Ectodermal cell (in vitro differentiated cells): Measurements from ENCODE around the gene FREM2.

Experiments
- H3K27ac ChIP-seq: 2 replicates; pipeline ENCODE4 v1.7.0; 2013; ENCODE audit warnings: mild to moderate bottlenecking, low read depth, low read length; ENCODE audit not compliant: insufficient read depth, poor library complexity, severe bottlenecking
- H3K27me3 ChIP-seq: 2 replicates; pipeline ENCODE4 v1.7.0; 2013; ENCODE audit warnings: mild to moderate bottlenecking, low read length; ENCODE audit not compliant: insufficient read depth, control insufficient read depth, poor library complexity, severe bottlenecking
- H3K36me3 ChIP-seq: one replicate; pipeline ENCODE4 v1.7.0; 2013; ENCODE audit warnings: low read length; ENCODE audit not compliant: control insufficient read depth, insufficient read depth
- H3K4me1 ChIP-seq: one replicate; pipeline ENCODE4 v1.7.0; 2013; ENCODE audit warnings: low read length; ENCODE audit not compliant: control insufficient read depth, insufficient read depth
- H3K4me3 ChIP-seq: 2 replicates; pipeline ENCODE4 v1.7.0; 2013; ENCODE audit warnings: low read depth, low read length, control low read depth; ENCODE audit not compliant: insufficient read depth
- H3K9me3 ChIP-seq: 2 replicates; pipeline ENCODE4 v1.7.0; 2013; ENCODE audit warnings: mild to moderate bottlenecking, low read length, moderate library complexity; ENCODE audit not compliant: control insufficient read depth
- WGBS, 2 experiments: methylation state at CpG; one replicate each; pipeline ENCODE4 v1.1.7; 2013; ENCODE audit warnings: missing lambda C conversion rate in 2 of 2; 5-methylcytosine and 5-hydroxymethylcytosine counted together

FREM2 gene

DNA sequence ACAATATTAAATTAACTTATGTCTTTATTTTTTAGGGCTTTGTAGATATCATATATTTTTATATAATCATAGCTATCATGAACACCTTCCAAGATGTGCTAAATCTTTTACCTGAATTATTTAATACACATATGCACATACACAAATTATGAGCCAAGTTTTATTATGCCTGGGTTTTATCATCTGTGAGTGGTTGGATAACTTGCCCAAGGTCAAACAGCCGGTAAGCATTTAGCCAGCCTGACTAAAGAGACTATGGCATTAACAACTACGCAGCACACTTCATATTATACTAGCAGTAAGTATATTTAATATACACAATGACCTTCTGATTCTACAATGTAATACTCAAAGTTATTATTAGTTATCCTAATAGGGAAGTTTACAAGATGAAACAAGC is 132.7 kb downstream of the FREM2 start:
- Histone ChIP-seq H3K4me3 (no peak overlapping the region), H3K9me3 (no peaks in the 10 kb centered on the region), H3K27ac (no peak overlapping the region), H3K27me3 (no peaks in the 10 kb centered on the region), H3K4me1 (no peaks in the 10 kb centered on the region), H3K36me3 (no peaks in the 10 kb centered on the region)
- WGBS, 2 experiments = 80 to 100% methylated on average over 1 of the region's 2 CpGs

DNA sequence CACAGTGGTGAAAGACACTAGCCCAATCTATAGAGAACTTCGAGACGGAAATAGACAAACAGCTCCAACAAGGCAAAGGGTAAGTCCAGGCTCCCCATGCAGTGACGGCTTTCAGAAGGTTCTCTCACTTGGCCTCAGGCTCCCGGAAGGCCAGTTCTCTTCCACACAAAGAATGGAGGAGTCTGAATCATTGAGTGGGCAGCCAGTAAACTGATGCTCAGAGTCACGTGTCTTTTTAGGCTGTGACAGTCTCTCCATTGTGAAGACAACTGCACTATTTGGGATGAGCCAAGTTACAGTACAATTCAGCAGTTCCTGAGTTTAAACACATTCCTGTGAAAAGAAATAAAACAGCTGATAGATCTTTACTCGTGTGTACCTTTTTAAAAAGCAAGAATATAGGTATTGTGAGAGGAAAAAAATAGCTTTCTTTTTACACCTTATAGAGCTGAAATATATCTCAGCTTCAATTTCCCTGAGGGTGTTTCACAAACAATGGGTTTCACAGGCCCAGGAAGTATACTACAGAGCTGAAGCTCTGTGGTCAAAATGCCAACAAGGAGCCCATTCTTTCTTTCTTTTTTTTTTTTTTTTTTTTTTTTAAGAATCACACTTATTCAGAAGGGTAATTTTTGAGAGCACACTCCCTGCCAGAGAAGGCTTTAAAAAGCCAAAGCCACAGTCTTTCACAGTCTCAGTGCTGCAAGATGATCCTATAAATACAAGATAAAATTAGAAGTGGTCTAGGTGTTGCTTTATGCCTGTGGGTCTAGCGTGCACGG is 135.1 kb downstream of the FREM2 start:
- Histone ChIP-seq H3K36me3 (no peaks in the 10 kb centered on the region), H3K9me3 (no peaks in the 10 kb centered on the region), H3K27ac (peak overlapping the region; percentile 78), H3K4me3 (no peak overlapping the region), H3K4me1 (no peaks in the 10 kb centered on the region), H3K27me3 (no peaks in the 10 kb centered on the region)
- 77 to 82% methylated on average over 7 of the region's 8 CpGs for WGBS, 2 experiments

DNA sequence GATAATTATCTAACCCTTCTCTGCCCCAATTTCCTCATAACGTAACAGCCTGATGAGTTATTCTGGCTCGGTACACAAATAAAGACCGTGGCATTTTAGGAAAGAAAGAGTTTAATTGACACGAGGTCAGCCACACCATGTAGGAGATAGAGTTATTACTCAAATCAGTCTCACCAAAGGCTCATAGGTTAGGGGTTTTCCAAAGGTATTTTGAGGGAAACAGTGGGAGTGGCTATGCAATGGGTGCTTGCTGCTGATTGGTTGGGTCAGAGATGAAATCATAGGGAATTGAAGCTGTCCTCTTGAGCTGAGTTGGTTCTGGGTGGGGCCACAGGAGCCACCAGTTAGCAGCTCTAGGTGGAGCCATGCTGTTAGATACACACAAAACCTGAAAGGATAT is 137.5 kb downstream of the FREM2 start:
- 95 to 98% methylated on average over 4 of the region's 4 CpGs for WGBS, 2 experiments
- Histone ChIP-seq H3K27ac (no peak overlapping the region), H3K36me3 (no peaks in the 10 kb centered on the region), H3K27me3 (no peaks in the 10 kb centered on the region), H3K4me3 (no peak overlapping the region), H3K4me1 (no peaks in the 10 kb centered on the region), H3K9me3 (no peaks in the 10 kb centered on the region)

DNA sequence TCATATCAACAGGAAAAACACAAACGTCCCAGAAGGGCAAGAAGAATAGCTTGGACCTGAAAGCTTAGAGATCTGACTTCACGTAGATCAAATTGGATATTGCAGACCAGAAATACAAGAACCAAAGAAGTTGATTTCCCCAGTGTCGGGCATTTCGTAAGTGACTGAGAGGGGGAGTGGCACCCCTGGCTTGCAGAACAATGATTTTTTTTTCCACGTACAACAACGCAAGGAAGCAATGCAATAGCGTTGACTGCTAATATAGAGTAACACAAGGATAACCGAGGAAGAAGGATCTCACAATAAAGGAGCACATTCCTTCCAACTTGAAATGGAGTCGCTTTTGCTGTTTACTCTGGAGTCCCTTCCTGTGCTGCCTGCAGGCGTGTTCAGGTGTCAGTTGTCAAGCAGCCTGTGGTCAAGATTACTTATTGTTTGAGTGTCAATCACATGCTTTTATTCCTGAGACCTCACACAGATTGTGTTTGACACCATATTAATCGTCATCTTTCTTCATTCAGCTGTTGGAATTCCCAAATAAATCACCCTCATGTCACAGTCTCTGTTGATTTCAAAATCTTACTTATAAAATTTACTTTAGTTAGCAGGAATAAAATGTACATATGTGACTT is 139.4 kb downstream of the FREM2 start:
- 65 to 70% methylated on average over 11 of the region's 11 CpGs for WGBS, 2 experiments
- Histone ChIP-seq H3K4me3 (no peak overlapping the region), H3K4me1 (no peaks in the 10 kb centered on the region), H3K36me3 (no peaks in the 10 kb centered on the region), H3K27me3 (no peaks in the 10 kb centered on the region), H3K27ac (no peak overlapping the region), H3K9me3 (no peaks in the 10 kb centered on the region)

DNA sequence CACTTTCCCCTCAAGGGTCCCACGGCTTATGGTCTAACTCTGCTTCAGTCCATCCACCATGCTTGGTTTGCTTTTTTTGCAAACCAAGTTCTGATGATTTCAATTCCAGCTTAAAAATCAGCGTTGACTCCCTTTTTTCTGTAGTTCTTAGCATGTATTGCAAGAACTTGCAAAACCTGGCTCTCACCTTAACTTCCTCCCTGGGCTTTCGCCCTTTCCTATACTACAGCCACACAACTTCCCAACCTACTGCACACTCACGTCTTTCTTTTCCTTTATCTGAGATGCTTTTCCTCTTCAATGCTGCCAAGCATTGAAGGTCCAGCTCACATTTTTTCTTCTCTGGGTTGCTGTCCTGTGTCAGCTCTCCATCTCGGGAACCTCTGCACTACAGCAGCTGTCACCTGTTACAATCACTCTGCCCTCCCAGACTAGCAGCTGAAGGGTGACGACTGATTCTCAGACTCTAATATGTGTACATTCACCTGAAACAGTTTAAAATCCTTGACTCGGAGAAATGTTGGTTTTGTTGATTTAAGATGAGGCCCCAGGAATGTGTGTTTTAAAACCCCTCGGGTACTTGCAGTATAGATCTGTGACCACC is 143.7 kb downstream of the FREM2 start:
- Histone ChIP-seq H3K27me3 (no peaks in the 10 kb centered on the region), H3K36me3 (no peaks in the 10 kb centered on the region), H3K4me1 (no peaks in the 10 kb centered on the region), H3K27ac (no peak overlapping the region), H3K9me3 (no peaks in the 10 kb centered on the region), H3K4me3 (no peak overlapping the region)
- 91 to 93% methylated on average over 8 of the region's 8 CpGs for WGBS, 2 experiments

DNA sequence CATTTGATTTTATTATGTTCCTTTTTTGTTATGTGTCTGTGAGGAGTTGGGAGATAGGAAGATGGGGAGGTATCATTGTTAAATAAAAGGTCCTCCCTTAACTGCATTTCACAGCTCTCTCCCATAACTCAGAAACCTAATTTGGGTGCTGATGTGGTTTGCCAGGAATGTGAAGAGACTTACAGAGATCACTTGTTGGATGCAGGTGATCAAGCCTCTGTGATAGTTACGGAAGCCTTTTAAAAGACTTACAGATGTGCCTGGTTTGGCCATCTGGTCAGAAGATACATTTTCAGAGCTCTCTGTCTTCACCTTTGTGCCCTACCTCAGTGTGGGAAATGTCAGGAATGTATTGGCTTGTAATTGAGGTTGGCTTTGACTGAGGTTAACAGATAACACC is 157.7 kb downstream of the FREM2 start:
- no peaks in the 10 kb centered on the region for H3K4me1 ChIP-seq
- WGBS, 2 experiments = 94 to 95% methylated on average over 1 of the region's 1 CpG
- H3K36me3 ChIP-seq = no peaks in the 10 kb centered on the region
- no peaks in the 10 kb centered on the region for H3K27me3 ChIP-seq
- no peak overlapping the region for H3K27ac ChIP-seq
- H3K4me3 ChIP-seq = no peak overlapping the region
- H3K9me3 ChIP-seq = no peaks in the 10 kb centered on the region

DNA sequence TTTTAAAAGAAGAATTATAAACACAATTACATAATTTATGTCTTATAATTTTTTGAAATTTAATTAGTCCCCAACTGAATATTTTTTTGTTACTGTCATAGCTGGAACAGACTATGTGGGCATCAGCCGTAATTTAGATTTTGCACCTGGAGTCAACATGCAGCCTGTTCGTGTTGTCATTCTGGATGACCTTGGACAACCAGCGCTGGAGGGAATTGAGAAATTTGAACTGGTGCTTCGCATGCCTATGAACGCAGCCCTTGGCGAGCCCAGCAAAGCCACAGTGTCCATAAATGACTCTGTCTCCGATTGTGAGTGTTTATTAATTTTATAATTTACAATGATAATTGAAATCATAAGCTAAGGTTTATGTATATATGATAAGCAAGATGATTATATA is 161.5 kb downstream of the FREM2 start:
- Histone ChIP-seq H3K27me3 (no peaks in the 10 kb centered on the region), H3K36me3 (no peaks in the 10 kb centered on the region), H3K27ac (no peak overlapping the region), H3K4me1 (no peaks in the 10 kb centered on the region), H3K9me3 (no peaks in the 10 kb centered on the region), H3K4me3 (no peak overlapping the region)
- 95 to 96% methylated on average over 6 of the region's 7 CpGs for WGBS, 2 experiments

DNA sequence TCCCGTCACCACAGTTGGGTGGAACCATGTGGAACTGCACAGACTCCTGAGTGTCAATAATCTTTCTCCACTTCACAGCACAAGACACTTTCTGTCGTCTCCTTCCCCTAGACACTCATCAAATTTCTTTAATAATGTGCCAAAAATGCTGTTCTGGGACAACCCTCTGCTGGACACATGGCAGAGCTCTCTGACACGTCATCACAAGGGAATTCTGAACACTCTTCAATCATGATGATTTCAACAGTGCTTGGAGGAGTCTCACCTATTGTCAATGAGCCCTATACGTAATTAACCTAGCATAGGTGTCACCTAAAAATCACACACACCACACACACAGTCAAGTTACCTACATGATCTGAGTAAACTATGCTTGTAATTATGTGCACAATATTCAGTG is 162.4 kb downstream of the FREM2 start:
- Histone ChIP-seq H3K4me1 (no peaks in the 10 kb centered on the region), H3K27me3 (no peaks in the 10 kb centered on the region), H3K27ac (no peak overlapping the region), H3K36me3 (no peaks in the 10 kb centered on the region), H3K4me3 (no peak overlapping the region), H3K9me3 (no peaks in the 10 kb centered on the region)
- WGBS, 2 experiments = 93% methylated on average over 4 of the region's 4 CpGs

DNA sequence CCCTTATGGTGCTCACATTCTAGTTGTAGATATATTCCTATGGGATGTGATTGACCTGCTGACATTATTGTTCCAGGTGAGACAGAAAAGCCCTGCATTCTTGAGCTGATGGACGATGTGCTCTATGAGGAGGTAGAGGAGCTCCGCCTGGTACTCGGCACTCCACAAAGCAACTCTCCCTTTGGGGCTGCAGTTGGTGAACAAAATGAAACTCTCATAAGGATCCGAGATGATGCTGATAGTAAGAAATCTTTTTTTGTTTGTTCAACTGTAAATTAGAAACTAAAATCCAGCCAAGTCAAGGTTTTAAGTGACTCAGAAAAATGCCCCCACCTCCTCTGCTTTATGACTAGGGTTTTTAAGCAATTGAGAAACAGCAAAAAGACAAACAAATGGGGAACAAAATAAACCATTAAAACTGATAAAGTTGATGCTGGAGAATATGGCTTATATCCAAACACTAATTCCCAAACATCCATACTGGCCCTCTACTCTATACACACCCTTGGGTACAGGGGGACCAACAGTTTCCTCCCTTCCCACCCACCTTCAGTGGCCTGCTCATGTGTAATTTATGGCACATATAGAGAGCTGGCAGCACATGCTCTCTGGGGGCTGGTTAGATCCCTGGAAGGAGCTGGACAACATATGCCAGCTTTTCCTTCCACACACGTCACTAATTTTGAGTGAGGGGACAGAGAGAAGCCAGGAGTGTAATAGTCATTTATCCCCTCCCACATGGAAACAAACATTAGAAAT is 164.2 kb downstream of the FREM2 start:
- Histone ChIP-seq H3K27me3 (no peaks in the 10 kb centered on the region), H3K4me1 (no peaks in the 10 kb centered on the region), H3K27ac (no peak overlapping the region), H3K9me3 (no peaks in the 10 kb centered on the region), H3K36me3 (no peaks in the 10 kb centered on the region), H3K4me3 (no peak overlapping the region)
- WGBS, 2 experiments = 94 to 98% methylated on average over 5 of the region's 5 CpGs

DNA sequence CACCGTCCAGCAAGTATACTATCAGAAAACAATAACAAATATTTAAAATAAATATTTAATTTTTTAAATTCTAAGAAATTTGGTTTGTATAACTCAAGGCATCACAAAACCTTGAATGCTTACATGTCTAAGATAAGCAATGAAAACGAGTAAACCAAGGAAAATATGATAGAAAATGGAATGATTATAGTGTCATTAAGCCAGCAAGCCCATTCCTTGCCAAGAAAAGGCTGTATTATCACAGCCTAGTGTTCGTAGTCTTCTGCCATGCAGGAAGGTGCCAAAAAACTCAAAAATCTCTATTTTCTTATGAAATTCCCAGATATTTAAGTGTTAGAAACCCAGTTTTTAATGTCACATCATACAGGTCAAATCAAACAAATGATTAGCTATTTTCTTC is 167.3 kb downstream of the FREM2 start:
- WGBS, 2 experiments = 93% methylated on average over 2 of the region's 3 CpGs
- H3K36me3 ChIP-seq = no peaks in the 10 kb centered on the region
- H3K27ac ChIP-seq = no peak overlapping the region
- no peaks in the 10 kb centered on the region for H3K4me1 ChIP-seq
- H3K4me3 ChIP-seq = no peak overlapping the region
- no peaks in the 10 kb centered on the region for H3K27me3 ChIP-seq
- H3K9me3 ChIP-seq = no peaks in the 10 kb centered on the region
